Activated CD8-positive, alpha-beta T cell treated with anti-CD3 and anti-CD28 coated beads for 36 hours (primary cell): Measurements from ENCODE around the gene CATSPER1. TPM values are rescaled to one million over a fixed set of nuclear protein-coding genes. Genes with fewer than 3 reads are reported as not detected.

Experiments used
- ATAC-seq: fragments of 200-7000 bp; cut with Tn5 transposase; one replicate; pipeline ENCODE4 v1.10.0; 2021; ENCODE audit warnings: mild to moderate bottlenecking, moderate library complexity
- CTCF ChIA-PET: fragments of 350-600 bp; sonication (Branson Sonifier 250); formaldehyde crosslinking; loops from one replicate; lab custom pipeline; 2021; ENCODE audit warnings: antibody characterized with exemption; lab: Charles Lee
- POLR2A ChIA-PET: fragments of 350-600 bp; sonication (Branson Sonifier 250); formaldehyde crosslinking; loops from one replicate; lab custom pipeline; 2021; ENCODE audit warnings: antibody characterized with exemption; lab: Charles Lee
- DNase-seq: peaks from one replicate; pipeline ENCODE4 v3.0.0-alpha.2; 2020
- H3K27ac Mint-ChIP-seq: one replicate; pipeline ENCODE4 v1.8.0; 2021; ENCODE audit warnings: mild to moderate bottlenecking, mixed read lengths
- H3K27me3 Mint-ChIP-seq: one replicate; pipeline ENCODE4 v1.8.0; 2021; ENCODE audit warnings: mixed read lengths
- H3K36me3 Mint-ChIP-seq: one replicate; pipeline ENCODE4 v1.8.0; 2021; ENCODE audit warnings: low read depth, mixed read lengths
- H3K4me1 Mint-ChIP-seq: one replicate; pipeline ENCODE4 v1.8.0; 2021; ENCODE audit warnings: low read depth, mixed read lengths
- H3K4me3 Mint-ChIP-seq: one replicate; pipeline ENCODE4 v1.8.0; 2021; ENCODE audit warnings: mild to moderate bottlenecking, moderate library complexity, mixed read lengths
- H3K9me3 Mint-ChIP-seq: one replicate; pipeline ENCODE4 v1.8.0; 2021; ENCODE audit warnings: mixed read lengths
- CTCF ChIP-seq: fragments of 200-600 bp; IDR thresholded peaks from one replicate; pipeline ENCODE4 v1.8.0; 2022; ENCODE audit warnings: antibody characterized with exemption, mild to moderate bottlenecking
- intact Hi-C: fragments of 100-400 bp; cut with micrococcal nuclease; formaldehyde crosslinking; loops from one replicate; pipeline ENCODE4 v1.10.0; 2022
- total RNA-seq, 2 experiments: library from RNA; stranded (reverse); gene quantifications; one replicate each; pipeline ENCODE4 v1.2.3, GENCODE V29; 2021

The CATSPER1 gene
- total RNA-seq, 2 experiments from 2014 or later, result not detected

- POLR2A ChIA-PET, result no interaction called here
- no peak overlapping the region for H3K4me3 Mint-ChIP-seq
- no peaks in the 10 kb centered on the region for H3K27me3 Mint-ChIP-seq
- CTCF ChIA-PET, result interaction anchor here (1.4 to 5.9 kb wide), 4 partner anchors 14 to 26 kb away, joined by 4 to 60 read pairs (median 50); partner anchors contain the start of genes PACS1 and SF3B2
- intact Hi-C loops, result no loop called here
- no peaks in the 10 kb centered on the region for H3K36me3 Mint-ChIP-seq
- H3K27ac Mint-ChIP-seq, result no peak overlapping the region
- peaks cover 15% of the 10 kb centered on the region for H3K4me1 Mint-ChIP-seq
- no peak for ATAC-seq
- TF ChIP-seq CTCF, result no peak
- DNase-seq, result no peak
- no peaks in the 10 kb centered on the region for H3K9me3 Mint-ChIP-seq
Measured at GRCh38 chr11:66042227-66042995, 16.1 kb upstream of the CATSPER1 start.

GRCh38 chr11:66039765-66040164 lies 13.5 kb upstream of the CATSPER1 start:
- Mint-ChIP-seq H3K4me3 (no peak overlapping the region), H3K4me1 (peaks cover 4% of the 10 kb centered on the region), H3K27me3 (peaks cover 2% of the 10 kb centered on the region), H3K27ac (no peak overlapping the region), H3K36me3 (no peaks in the 10 kb centered on the region), H3K9me3 (no peaks in the 10 kb centered on the region)
- DNase-seq (no peak), ATAC-seq (no peak)
- intact Hi-C loops, result no loop called here
- ChIA-PET CTCF (interaction anchor here (0.5 to 2.2 kb wide), 2 partner anchors 17 to 210 kb away, joined by 3 to 7 read pairs; no protein-coding TSS in a partner anchor), POLR2A (no interaction called here)
- no peak for TF ChIP-seq CTCF

- intact Hi-C loops, result no loop called here
- no peak for TF ChIP-seq CTCF
- Mint-ChIP-seq H3K9me3 (no peaks in the 10 kb centered on the region), H3K27me3 (peaks cover 5% of the 10 kb centered on the region), H3K4me1 (no peaks in the 10 kb centered on the region), H3K36me3 (no peaks in the 10 kb centered on the region), H3K27ac (no peak overlapping the region), H3K4me3 (no peak overlapping the region)
- ChIA-PET CTCF (interaction anchor here (1.6 to 3.1 kb wide), 2 partner anchors 15 to 49 kb away, joined by 3 to 19 read pairs; no protein-coding TSS in a partner anchor), POLR2A (no interaction called here)
- DNase-seq (no peak), ATAC-seq (no peak)
Measured at GRCh38 chr11:66037327-66037726, 11.0 kb upstream of the CATSPER1 start.

- intact Hi-C loops, result no loop called here
- CTCF ChIA-PET, result interaction anchor here (0.7 to 3.1 kb wide), 3 partner anchors 9 to 25 kb away, joined by 3 to 19 read pairs (median 17); partner anchors contain the start of gene CST6
- Mint-ChIP-seq H3K36me3 (no peaks in the 10 kb centered on the region), H3K27ac (no peak overlapping the region), H3K4me3 (no peak overlapping the region), H3K4me1 (no peaks in the 10 kb centered on the region), H3K9me3 (no peaks in the 10 kb centered on the region), H3K27me3 (peaks cover 5% of the 10 kb centered on the region)
- ATAC-seq (no peak), DNase-seq (no peak)
- POLR2A ChIA-PET, result interaction anchor here (1.1 kb wide), 1 partner anchor 32 kb away, joined by 3 read pairs; no protein-coding TSS in a partner anchor
- no peak for TF ChIP-seq CTCF
Measured at GRCh38 chr11:66036334-66036710, 10.0 kb upstream of the CATSPER1 start.
